ENCODE data around the gene PPFIBP1. TPM values are rescaled to one million over a fixed set of nuclear protein-coding genes. Genes with fewer than 3 reads are reported as not detected.

PPFIBP1 gene
- total RNA-seq, 1 donor from 2014 or later: 81.5 TPM

GRCh38 chr12:27644158-27644845, 120.3 kb downstream of the PPFIBP1 start:
- TF ChIP-seq CTCF (conservative IDR thresholded peaks at IDR 0.05; ENCODE audit: low read depth, low read length): no peak
- H3K4me3 ChIP-seq (ENCODE audit: low read depth, low read length): no peak overlapping the region
- DNase-seq (ENCODE audit: low read depth): no peak

- H3K4me3 ChIP-seq (ENCODE audit: low read depth, low read length): no peak overlapping the region
- TF ChIP-seq CTCF (conservative IDR thresholded peaks at IDR 0.05; ENCODE audit: low read depth, low read length): no peak
- DNase-seq (ENCODE audit: low read depth): no peak
Observed at GRCh38 chr12:27645671-27646070, 121.7 kb downstream of the PPFIBP1 start.

- H3K4me3 ChIP-seq (ENCODE audit: low read depth, low read length): no peak overlapping the region
- no peak for DNase-seq (ENCODE audit: low read depth)
- TF ChIP-seq CTCF (conservative IDR thresholded peaks at IDR 0.05; ENCODE audit: low read depth, low read length): no peak
Observed at GRCh38 chr12:27646149-27646548, 122.1 kb downstream of the PPFIBP1 start.

- H3K4me3 ChIP-seq (ENCODE audit: low read depth, low read length): no peak overlapping the region
Observed at GRCh38 chr12:27650011-27650410, 126.0 kb downstream of the PPFIBP1 start.

GRCh38 chr12:27651201-27651600, 127.2 kb downstream of the PPFIBP1 start:
- no peak overlapping the region for H3K4me3 ChIP-seq (ENCODE audit: low read depth, low read length)
- no peak for DNase-seq (ENCODE audit: low read depth)
- no peak for TF ChIP-seq CTCF (conservative IDR thresholded peaks at IDR 0.05; ENCODE audit: low read depth, low read length)

More at GRCh38 chr12:27650011-27650410, 126.0 kb downstream of the PPFIBP1 start:
- no peak for TF ChIP-seq CTCF (conservative IDR thresholded peaks at IDR 0.05; ENCODE audit: low read depth, low read length)
- no peak for DNase-seq (ENCODE audit: low read depth)

- no peak overlapping the region for H3K4me3 ChIP-seq (ENCODE audit: low read depth, low read length)
Observed at GRCh38 chr12:27652174-27652763, 128.3 kb downstream of the PPFIBP1 start.

More at GRCh38 chr12:27652174-27652763, 128.3 kb downstream of the PPFIBP1 start:
- peak; percentile 95 for TF ChIP-seq CTCF (conservative IDR thresholded peaks at IDR 0.05; ENCODE audit: low read depth, low read length)
- DNase-seq (ENCODE audit: low read depth): no peak
